AG08396 (cell line): ENCODE results near the gene TGM2.

Experiments
- DNase-seq: peaks from one replicate; pipeline ENCODE4 v3.0.0; 2012; ENCODE audit warnings: low spot score, mixed read lengths

Gene TGM2

DNA sequence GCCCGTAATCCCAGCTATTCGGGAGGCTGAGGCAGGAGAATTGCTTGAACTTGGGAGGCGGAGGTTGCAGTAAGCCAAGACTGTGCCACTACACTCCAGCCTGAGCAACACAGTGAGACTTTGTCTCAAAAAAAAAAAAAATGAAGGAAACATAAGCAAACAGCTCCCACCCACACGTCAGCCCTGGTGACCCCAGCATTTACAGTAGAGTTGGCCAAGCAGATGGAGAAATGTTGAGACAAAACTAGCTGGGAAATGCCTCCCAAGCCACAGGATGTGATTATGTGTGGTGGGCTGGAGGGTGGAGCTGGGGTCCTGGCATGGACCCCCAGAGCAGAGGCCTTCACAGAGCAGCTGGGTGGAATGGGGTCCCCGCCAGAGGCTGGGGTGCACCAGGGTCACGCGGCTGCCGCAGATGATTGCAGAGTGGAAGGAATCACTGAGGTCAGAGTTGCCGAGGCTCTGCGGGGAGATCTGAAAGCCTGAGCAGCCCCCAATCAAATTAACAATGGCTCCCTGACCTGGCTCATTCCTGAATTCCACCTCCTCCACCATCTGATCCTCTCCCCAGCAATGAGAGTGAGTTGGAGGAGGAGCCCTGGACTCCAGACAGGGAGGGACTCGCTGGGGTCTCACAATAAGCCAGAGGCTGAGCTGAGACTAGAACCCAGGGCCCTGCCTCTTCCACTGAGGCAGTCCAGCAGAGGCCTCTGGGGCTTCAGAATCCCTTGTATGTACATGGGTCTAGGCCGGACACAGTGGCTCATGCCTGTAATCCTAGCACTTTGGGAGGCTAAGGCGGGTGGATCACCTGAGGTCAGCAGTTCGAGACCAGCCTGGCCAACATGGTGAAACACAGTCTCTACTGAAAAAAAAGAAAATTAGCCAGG, 34.7 kb upstream of the TGM2 start:
- DNase-seq, result no peak

DNA sequence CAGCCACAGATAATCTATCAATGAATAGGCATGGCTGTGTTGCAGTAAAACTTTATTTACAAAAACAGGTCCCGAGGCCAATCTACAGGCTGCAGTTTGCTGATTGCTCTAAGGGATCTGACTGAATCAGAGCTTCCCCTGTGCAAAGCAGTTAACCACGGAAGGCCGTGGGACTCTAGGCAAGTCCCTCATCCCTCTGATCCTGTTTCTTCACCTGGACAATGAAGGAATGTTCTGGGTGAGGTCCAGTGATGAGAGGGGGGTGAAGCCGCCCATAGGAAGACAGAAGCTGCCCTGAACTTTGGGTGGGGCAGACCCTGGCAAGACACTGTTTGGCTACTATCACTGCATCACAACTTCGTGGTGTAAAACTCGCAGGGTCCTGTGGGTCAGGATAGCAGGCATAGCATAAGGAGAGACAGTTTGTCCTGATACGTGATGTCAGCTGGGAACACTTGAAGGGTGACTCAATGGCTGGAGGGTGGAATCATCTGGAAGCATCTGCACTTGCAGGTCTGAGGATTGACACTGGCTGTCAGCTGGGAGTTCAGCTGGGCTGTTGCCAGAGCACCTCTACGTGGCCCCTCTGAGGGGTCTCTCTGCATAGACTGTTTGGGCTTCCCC, 33.3 kb upstream of the TGM2 start:
- no peak for DNase-seq

DNA sequence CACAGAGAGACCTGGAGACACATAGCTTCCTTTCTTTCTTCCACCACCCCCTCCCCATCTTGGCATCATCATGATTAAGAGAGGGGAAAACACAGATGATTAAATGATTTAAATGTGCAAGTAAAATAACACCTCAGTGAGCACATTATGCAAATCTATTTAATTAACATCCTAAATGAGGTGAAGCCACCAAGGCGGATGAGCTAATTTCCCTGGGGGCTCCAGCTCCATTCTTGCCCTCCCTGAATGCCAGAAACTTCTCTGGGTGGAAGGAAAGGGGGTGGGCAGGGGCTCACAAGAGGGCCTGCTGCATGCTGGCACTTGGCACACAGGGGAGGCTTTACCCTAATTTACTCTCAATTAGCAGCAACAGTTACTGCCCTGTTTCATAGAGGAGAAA, 32.5 kb upstream of the TGM2 start:
- no peak for DNase-seq

DNA sequence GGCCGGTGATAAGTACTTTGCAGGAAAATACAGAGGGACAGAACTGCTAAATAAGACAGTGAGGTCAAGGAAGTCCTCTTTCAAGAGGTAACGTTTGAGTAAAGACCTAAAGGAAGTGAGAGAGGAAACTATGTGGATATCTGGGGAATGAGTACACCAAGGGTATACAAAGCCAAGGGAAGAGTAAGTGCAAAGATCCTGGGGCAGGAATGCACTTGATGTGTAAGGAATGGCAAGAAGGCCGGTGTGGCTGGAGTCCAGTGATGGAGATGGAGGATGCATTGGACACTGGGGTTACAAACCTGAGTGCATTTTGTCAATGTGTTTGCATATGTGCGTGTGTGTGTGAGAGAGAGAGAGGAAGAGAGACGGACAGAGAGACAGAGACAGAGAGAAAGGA, 32.1 kb upstream of the TGM2 start:
- no peak for DNase-seq

DNA sequence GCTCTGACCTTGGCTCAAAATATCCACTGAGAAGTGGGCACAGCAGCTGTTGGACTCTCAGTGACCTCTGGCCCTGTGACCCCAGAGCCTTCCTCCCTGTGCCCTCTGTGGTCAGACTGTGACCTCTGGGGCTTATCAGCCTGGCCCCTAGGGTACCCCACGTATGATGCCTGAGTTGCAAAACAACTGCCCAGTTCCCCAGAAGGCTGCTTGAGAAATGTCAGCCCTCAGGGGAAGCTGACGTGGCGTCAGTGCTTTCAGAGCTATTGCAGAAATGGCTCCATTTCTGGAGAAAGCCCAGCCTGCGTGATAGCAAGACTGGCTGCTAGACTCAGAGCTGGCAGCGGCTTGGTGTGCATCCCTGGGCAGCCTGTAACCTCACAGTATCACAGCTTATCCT, 31.5 kb upstream of the TGM2 start:
- DNase-seq, result no peak

DNA sequence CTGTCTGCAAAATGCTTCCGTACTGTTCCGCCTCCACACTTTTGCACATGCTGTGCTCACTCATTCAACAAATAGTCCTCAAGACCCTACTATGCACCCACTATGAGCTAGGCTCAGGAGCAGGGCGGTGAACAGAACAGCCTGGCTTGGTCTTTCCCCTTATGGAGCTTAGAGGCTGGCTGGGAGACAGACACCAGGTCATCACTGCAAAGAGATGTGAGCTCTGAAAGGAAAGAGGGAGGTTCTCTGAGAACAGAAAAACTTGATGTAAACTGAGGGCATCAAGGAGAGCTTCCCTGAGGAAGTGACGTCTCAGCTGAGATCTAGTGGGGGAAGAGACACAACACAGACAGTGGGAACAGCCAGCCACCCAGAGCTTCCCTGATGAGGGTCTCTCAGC, 31.0 kb upstream of the TGM2 start:
- DNase-seq, result no peak

DNA sequence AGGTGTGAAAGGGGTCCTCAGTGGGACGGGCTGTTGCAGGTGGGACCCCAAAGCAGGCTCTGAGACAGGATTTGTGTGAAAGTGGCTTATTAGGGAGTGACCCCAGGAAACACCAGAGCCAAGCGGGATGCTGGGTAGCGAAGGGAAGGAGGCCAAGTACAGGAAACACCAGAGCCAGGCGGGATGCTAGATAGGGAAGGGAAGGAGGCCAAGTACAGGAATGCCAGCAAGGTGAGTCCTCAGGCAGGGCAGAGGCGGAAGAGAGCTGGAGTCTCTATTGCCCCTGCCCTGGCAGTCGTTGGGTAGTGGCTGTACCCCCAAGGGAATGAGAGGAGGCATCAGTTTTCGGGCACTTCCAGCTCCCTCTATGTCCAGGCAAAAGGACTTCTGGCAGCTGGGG, 30.5 kb upstream of the TGM2 start:
- DNase-seq, result no peak

DNA sequence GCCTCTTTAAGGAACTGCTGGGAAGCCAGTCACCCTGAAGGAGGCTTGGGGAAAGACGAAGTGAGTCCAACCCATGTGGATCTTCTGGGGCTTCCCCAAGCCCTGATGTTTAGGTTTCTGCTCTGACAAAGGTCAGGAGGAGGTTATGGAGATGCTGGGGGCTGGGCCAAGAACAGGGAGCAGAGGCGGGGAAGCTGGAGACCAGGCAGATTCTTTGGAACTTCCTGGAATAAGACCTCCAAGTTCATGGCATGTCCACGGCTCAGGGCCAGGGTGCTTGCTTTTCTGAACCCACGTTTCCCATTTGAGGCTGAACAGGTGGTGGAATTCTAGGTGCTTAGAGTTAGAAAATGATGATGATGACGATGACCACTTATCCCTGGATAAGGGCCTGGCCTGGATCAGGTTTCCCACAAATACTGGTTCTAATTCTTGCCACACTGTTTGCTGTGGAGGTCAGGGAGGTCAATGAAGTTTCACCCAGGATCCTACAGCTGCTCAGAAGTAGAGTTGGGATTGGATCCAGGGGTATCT, 30.0 kb upstream of the TGM2 start:
- DNase-seq, result no peak

DNA sequence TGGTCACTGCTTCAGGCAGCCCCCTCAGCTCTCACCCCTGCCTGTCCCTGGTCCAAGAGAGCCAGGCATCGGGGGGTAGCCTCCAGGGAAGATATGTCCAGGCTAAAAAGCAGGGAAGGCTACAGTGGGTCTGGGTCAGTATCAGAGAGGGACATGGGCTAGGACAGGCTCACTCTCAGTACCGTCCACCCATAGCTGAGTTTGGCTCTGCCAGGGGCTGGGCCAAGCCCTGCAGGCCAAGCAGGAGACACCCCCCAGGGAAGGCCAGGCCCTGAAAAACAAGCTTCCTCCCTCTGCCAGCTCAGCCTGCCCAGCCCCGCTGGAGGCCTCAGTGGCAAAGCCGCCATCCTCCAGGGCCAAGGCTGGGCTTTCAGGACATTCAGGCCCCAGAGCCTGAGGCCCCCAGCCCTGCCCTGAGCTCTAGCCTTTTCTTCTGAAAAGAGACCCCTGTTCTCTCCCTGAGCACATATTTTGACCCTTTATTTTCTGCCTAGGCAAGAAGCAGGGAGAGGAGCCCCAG, 28.6 kb upstream of the TGM2 start:
- no peak for DNase-seq

DNA sequence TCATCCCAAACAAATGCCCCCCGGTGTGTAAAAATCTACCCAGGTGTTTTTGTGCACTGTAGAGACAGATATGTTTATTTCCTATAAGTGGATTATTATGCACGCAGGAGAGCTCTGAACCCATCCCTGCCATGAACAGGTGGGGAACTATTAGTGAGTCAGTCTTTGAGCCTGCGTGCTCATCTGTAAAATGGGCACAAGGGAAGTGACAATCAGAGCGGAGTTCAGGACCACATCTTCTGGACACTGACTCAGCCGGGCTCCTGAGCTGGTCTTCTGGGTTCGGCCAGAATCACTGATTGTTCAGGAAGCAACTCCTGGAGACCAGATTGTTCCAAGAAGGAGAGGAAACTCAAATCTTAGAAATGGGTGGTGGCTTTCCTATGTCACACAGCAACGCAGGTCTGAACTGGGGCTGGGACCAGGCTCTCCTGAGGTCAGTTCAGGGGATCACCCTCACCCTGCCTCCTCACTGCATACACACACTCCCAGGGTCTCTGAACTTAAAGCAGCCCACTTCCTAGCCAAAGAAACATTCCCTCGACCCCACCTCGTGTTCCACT, 27.3 kb upstream of the TGM2 start:
- no peak for DNase-seq

DNA sequence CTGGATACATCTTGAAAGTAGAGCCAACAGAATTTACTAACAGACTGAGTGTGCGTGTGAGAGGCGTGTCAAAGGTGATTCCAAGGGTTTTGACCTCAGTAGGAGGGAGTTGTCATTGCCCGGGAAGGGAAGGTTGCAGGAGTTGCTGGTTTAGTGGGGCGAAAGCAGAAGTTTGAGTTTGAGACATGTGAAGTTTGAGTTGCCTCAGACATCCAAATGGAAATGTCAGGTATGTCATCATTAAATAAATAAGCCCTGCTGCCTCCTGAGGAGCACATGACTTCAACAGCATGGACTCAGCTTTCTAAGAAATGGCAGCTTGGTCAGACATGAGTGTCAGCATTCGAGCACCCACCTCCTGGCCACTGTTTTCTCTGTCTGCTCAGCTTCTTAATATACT, 26.6 kb upstream of the TGM2 start:
- DNase-seq, result no peak

DNA sequence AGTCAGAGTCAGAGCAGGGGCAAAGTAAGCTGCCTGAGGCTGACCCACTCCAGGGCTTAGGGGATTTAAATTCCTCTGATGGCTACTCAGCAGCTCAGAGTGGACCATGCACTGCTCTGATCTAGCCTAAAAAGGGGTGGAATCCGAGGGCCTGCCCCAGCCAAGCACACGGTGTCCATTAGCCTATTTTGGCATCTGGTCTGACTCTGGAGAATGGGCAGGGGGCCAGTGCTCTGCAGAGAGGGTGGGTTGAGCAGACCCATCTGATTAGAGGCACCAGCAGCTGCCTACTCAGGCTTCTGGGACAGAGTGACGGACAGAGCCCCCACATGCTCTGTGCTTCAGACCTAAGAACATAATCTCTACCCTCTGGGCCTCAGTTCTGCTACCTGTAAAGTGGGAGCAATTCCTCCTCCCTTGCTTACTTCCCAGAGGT, 25.9 kb upstream of the TGM2 start:
- DNase-seq, result no peak

DNA sequence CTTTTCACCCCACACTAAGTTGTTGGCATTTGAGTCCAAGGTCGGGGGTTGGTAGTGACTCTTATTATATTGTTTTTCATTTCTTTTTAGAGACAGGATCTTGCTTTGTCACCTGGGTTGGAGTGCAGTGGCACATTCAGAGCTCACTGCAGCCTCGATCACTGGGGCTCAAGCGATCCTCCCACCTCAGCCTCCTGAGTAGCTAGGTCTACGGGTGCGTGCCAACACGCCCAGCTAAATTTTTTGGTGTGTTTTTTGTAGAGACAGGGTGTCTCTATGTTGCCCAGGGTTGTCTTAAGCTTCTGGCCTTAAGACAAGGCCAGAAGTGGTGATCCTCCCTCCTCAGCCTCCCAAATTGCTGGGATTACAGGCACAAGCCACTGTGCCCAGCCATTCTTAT, 25.1 kb upstream of the TGM2 start:
- no peak for DNase-seq

DNA sequence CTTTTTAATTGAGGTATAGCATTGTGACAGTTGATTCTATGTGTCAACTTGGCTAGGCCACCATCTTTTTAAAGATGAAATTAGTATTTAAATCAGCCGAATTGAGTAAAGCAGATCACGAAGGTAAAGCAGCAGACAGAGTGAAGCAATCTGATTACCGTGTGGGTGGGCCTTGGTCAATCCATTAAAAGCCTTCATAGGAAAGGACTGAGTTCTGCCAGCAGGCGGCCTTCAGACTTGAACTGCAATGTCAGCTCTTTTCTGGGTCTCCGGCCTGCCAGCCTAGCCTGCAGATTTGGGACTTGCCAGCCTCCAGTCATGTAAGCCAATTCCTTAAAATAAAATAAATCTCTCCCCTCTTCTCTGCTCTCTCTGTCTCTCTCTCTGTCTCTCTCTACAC, 22.4 kb upstream of the TGM2 start:
- DNase-seq, result no peak

DNA sequence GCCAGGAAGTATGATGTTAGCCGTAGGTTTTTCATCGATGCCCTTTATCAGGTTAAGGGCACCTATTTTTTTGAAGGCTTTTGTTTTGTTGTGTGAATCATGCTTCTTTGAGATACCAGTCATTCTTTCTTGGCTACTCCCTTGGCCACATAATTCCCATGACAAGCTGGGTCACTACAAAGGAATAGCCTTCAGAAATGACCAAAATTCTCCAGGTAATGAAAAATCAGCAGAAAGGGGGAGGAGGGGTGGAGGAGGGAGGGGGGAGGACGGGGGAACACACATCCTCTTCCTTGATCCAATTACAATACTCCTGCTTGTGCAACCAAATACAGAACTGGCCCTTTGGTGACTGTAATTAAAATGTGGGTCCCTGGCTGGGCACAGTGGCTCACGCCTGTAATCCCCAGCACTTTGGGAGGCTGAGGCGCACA, 21.7 kb upstream of the TGM2 start:
- no peak for DNase-seq

DNA sequence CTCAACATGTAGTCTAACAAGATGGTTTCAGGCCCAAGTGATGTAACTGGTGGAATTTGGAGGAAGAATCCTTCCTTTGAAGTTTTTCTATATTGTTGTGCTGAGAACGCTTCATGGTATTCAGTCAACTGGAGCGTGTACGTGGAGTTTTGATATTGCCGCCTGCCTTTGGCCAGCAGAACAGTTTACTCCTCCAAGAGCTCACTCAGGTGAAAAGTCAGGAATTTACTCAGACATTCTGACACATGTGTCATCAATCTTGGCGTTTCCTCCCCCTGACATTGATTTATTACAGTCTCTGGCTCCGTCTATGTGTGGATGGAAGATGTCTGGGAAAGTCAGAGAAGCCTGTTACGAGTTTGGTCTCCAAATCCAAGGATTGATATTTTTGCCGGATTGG, 19.0 kb upstream of the TGM2 start:
- no peak for DNase-seq

DNA sequence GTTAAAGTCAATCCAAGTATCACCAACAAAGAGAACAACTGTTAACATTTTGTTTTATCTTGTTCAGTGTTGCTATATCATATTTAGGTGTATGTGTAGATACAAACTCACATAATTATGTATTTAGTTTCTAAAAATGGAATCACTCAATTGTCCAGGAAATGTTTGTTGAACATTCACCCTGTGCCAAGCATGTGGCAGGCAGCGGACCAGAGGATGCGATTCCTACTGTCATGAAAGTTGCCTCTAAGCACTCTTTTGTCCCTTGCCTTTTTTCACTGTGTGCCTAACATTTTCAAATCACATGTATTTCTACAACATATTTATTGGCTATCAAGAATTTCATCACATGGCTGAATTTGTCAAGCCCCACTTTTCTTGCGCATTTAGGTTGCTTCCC, 16.9 kb upstream of the TGM2 start:
- no peak for DNase-seq

DNA sequence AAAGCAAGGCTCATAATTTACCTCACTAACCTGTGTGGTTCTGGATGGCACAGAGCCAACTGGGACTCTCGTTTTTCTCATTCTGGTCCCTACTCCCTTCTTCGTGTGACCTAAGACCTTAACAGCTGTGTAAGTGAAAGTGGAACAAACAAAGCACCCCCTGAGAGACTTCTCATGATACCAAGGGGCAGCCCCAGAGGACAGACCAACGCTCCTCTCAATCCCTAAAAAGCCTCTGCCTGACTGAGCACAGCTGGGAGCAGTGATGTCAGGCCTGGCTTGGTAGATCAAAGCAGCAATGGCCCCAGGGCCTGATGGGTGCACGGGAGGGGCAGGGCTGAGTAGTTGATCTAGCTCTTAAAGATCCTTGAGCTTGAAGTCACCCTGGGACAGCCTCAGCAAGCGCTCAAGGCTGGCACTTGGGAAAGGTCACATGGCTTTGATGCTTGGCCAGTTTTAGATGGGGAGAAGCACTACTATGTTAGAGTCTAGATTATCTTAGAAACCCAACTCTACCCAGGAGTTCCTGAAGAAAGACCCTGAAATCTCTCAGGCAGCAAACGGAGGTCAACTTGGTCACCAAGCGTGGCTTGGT, 16.2 kb upstream of the TGM2 start:
- no peak for DNase-seq

DNA sequence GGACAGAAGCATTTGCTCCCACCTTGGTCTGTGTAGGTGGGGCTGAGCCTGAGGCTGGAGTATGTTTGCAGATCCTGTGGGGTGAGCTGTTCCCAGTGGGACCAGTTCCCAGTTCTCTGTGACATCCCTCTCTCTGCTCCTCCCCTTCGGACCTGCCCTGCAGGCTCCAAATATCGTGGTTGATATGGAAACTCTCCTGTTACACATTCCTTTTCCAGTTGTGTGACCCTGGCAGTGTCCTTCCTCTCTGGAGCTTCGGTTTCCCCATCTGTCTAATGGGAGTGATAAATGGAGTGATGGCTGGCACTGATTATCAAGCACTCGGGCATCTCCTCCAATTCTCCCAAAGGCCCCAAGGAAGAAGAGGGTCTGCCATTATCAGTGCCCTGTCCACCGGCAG, 15.7 kb upstream of the TGM2 start:
- no peak for DNase-seq

DNA sequence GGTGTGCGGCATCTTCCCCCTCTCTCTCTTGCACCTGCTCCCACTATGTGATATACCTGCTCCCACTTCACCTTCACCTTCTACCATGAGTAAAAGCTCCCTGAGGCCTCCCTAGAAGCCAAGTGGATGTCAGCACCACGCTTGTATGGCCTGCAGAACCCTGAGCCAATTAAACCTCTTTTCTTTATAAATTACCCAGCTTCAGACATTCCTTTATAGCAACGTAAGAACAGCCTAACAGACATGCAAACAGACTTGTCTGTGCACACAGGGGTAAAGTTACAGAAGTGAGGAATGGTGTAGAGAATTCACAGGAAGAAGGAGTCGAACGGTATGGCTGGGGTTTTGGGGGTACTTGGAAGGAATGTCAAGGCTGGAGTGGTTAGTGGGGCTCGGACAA, 14.8 kb upstream of the TGM2 start:
- no peak for DNase-seq

DNA sequence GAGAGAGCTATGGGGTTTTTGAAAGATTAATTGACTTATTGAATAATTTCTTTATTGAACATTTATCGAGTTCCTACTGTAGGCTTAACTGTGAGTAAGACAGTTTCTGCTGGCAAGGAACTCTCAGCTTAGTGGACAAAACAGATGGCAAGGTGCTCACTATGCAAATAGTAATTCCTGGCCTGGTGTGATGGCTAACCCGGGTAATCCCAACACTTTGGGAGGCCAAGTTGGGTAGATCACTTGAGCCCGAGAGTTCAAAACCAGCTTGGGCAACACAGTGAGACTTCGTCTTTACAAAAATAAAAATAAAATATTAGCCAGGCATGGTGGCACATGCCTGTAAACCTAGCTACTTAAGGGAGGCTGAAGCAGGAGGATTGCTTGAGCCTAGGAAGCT, 13.5 kb upstream of the TGM2 start:
- DNase-seq, result no peak

DNA sequence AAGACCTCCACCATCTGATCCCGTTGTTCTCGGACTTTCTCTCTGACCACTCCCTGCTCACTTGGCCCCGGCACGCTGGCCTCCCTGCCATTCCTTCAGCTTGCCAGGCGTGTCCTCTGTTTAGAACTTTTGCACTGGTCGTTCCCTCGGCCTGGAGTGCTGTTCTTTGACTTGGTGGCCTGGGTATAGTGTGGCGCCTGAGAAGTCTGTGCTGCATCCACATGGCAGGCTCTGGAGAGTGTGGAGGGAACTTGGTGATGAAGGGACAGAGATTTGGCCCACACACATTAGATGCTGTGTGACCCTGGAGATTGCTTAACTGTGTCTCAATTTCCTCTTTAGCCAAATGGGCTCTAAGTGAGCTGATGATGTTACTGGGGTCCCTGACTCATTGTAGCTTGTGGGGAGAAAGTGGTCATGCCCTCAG, 13.0 kb upstream of the TGM2 start:
- DNase-seq, result no peak

DNA sequence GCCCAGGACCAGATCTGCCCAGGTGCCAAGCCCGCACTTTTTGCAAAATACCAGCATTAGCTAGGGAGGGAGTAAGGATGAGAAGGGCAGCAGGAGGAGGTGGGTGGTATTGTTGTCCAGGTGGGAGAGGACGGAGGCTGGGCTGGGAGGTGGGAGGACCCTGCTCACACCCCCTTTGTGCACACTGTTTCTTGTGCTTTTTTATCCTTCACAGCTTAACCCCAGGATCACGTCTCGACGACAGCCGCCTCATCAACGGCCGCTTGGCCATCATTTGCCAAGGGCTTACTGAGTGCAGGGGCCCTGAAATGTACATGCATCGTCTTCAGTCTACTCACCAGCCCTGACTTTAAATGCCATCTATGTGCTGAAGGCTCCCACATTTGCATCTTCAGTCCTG, 12.1 kb upstream of the TGM2 start:
- DNase-seq, result no peak
